ENCODE results near the gene LTN1.
"Not testable (repeated sequence)": the region's sequence is repeated elsewhere in the genome, so short reads cannot be mapped to it uniquely, and the experiment has no call there.

LTN1 gene

DNA sequence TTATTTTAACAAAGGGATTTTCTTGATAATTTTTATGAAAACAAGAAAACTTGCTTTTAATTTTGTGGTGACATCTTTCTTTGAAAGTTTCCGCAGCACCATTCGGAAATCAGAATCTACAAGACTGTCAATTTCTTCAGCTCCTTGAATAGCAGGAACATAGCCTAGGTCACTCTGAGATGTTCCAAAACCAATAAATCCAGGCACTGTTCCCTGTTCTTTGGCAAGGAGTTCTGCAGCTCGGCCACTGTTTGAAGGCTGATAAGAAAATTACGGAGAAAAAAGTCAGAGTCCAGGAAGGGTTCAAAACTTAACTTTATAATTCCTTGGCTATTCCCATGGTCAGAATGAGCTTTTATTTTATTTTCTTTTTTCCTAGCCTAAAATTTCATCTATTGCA is 6.0 kb downstream of the LTN1 start:
- DNase-seq, result no peak

DNA sequence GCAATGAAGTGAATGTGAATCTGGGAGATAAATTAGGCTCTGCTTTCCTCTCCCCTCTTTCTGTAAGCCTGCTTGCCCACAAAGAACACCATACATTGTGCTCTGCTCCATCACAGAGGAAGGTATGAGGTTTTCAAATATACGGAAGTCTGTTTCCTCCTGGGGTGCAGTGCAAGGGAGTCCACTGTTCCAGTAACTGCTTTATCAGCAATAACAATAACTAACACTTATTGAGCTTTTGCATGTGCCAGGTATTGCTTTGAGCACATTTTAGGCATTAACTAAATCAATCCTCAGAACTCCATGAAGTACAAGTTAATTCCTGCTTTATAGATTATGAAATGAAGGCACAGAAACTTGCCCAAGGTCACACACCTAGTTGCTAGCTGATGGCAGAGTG is 10.0 kb downstream of the LTN1 start:
- no peak for DNase-seq

DNA sequence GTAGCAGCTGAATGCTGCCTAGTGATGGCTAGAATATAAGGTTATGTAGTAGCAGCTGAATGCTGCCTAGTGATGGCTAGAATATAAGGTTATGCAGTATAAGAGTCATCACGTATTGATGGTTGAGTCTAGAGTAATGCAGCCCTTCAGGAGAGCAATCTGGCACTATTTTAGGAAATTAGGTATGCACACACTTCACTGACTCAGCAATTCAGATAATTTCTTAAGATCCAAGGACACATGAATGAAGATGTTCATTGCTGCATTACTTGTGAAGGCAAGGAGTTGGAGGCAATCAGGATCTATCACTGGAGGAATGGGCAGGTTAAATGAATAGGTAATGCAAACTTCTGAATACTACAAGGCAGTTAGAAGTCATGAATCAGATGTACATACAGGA is 13.6 kb downstream of the LTN1 start:
- DNase-seq, result no peak

DNA sequence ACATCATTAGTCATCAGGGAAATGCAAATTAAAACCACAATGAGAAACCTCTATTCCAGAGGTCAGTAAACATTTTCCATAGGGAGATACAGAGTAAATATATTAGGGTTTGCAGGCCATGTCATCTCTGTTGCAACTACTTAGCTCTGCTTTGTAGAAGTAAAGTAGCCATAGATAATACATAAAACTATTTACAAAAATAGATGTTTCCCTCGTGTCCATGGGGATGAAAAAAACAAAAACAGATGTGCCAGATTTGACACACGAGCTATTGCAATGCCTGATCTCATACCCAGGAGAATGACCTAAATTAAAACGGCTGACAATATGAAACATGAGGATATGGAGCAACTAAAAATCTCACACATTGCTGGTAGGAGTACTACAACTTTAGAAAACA is 17.3 kb downstream of the LTN1 start:
- no peak for DNase-seq

DNA sequence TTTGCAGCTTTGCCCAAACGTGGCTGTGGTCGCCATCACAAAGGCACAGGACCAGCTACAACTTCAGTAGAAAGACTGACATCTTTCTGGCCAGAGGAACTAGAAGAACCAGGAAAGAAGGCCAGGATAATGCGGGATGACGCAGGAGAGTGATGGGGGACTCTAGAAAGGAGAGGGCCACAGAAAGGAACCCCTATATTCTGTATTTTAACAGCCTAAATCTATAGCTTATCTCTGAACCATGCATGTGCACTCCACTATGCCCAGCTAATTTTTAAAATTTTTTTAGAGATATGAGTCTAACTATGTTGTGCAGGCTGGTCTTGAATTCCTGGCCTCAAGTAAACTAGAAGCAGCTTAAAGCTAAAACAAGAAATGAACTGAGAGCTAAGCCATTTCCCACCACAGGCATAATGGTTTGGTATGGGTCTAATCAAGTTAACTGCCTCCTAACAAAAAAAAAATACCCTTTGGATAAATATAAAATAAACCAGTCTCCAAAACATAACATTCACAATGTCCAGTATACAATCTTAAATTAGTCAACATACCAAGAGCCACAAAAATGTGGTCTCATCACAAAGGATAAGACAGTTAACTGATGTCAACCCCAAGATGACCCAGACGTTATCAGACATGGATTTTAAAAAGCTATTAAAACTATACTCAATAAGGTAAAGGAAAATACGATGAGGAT is 18.0 kb downstream of the LTN1 start:
- no peak for DNase-seq

- DNase-seq, result no peak
These were observed 20.3 kb downstream of the LTN1 start for GRCh38 chr21:28972398-28972797.

GRCh38 chr21:28971171-28971570 is 21.5 kb downstream of the LTN1 start:
- DNase-seq, result no peak

- no peak for DNase-seq
These were observed 28.8 kb downstream of the LTN1 start for GRCh38 chr21:28963831-28964230.

DNA sequence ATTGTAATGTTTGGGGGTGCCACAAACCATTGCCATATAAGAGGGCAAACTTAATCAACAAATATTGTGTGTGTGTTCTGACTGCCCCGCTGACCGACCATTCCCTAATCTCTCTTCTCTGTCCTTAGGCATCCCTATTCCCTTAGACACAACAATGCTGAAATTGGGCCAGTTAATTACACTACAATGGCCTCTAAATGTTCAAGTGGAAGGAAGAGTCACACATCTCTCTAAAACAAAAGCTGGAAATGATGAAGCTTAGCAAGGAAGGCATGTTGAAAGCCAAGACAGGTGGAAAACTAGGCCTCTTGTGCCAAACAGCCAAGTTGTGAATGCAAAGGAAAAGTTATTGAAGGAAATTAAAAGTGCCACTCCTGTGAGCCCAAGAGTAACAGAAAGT is 30.2 kb downstream of the LTN1 start:
- no peak for DNase-seq

GRCh38 chr21:28961927-28962326 is 30.8 kb downstream of the LTN1 start:
- no peak for DNase-seq

- no peak for DNase-seq
These were observed 32.4 kb downstream of the LTN1 start for GRCh38 chr21:28960245-28960644.

- no peak for DNase-seq
These were observed 33.1 kb downstream of the LTN1 start for GRCh38 chr21:28959367-28960099.

DNA sequence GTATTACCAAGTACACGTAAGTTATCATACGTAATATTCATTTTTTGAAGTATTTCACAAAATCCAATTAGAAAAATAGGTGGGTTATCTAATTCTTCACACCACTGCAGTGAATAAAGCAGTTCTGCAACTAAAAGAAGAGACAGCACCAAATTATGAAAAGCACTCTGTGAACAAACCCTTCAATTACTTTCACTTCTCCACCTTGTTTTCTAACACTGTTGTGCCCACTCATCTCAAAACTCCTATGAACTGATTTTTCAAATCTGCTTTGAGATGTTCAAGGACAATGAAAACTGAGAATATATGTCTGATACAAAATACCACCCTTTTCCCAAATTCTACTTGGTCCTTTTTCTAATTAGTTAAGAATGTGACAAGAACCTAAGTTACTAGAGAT is 39.4 kb downstream of the LTN1 start:
- no peak for DNase-seq

DNA sequence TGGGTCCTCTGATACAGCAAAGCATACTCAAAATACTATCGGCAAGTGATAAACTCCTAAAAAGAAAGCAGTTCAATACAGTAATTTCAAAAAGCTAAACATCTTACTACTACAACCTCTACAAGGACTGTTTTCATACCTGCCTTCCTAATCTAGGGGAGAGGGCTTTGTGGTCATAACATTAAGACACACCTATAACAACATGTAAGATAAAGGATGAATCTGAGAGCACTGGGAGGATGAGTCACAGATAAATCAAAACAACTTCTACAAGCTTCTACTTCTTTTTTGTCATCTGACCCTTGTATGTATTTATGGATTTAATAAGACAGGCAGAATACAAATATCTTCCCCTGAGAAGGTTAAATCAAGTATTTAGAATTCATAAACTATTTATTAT is 40.0 kb downstream of the LTN1 start:
- no peak for DNase-seq

DNA sequence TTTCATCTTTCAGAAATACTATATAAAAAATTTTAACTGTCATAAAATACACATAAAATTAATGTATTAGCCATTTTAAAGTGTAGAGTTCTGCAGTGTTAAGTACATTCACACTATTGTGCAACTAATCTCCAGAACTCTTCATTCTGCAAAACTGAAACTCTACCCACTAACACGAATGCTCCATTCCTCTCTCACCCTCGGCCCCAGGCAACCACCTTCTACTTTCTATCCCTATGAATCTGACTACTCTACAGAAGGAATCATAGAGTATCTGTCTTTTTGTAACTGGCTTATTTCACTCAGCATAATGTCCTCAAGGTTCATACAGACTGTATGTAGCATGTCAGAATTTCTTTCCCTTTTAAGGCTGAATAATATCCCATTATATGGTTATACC is 43.4 kb downstream of the LTN1 start:
- no peak for DNase-seq

- no peak for DNase-seq
These were observed 48.4 kb downstream of the LTN1 start for GRCh38 chr21:28944296-28944695.

- DNase-seq, result no peak
These were observed 49.0 kb downstream of the LTN1 start for GRCh38 chr21:28943631-28944030.

DNA sequence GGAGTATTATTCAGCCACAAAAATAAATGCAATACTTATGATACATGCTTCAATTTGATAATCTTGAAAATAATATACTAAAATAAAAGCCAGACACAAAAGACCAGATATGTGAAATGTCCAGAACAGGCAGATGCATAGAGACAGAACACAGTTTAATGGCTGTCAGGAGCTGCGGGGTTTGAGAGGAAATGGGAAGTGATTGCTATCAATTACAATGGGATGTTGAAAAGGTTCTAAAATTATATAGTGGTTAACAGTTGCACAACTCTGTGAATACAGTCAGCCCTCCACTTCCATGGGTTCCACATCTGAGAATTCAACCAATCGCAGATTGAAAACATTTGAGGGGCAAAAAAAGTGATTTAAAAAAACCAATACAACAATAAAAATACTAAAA is 54.0 kb downstream of the LTN1 start:
- DNase-seq, result no peak

GRCh38 chr21:28937737-28938136 is 54.9 kb downstream of the LTN1 start:
- no peak for DNase-seq

DNA sequence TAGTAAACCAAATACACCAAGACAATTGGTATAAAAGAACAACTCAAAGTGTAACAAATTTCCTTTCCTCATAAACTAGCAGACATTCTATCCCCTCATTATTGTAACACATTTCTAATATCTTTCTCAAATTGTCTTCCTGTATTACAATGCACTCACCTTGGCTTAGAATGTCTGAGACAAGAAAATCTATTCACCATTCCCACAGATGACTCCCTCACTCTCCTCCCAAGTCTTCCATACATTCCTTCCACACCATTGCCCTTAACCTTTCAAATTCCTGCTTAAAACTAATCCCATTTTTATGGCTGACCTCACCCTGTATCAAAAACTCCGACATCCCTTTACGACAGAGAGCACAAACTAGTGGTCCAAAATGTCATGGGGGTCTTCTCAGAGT is 56.0 kb downstream of the LTN1 start:
- no peak for DNase-seq

GRCh38 chr21:28936036-28936435 is 56.6 kb downstream of the LTN1 start:
- DNase-seq, result no peak

- no peak for DNase-seq
These were observed 60.0 kb downstream of the LTN1 start for GRCh38 chr21:28932717-28933116.

DNA sequence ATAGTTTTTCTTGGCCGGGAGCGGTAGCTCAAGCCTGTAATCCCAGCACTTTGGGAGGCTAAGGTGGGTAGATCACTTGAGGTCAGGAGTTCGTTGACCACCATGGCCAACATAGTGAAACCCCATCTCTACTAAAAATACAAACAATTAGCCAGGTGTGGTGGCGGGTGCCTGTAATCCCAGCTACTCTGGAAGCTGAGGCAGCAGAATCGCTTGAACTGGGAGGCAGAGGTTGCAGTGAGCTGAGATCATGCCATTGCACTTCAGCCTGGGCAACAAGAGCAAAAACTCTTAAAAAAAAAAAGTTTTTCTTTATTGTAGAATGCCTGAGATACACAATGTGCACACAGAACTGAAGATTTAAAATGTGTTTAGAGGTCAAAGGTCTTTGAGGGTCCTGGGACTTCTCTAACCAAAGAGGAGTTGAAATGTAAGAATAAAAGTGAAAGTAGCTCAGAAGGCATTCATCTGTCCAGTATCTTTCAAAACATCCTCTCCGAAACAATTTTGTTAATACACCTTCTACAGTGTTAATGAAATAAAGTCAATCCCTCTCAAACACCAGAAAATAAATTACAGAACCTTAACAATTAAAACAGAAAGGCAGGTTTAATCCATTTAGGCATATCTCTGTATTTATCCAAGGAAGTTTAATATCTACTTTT is 60.8 kb downstream of the LTN1 start:
- DNase-seq, result not testable (repeated sequence)

Data from activated CD4-positive, alpha-beta T cell treated with anti-CD3 and anti-CD28 coated beads for 4 hours (primary cell).